ENCODE measurements around the gene NUDT7. TPM values are rescaled to one million over a fixed set of nuclear protein-coding genes. Genes with fewer than 3 reads are reported as not detected.

The NUDT7 gene
- total RNA-seq: 8.1 TPM in 2 replicates

DNA sequence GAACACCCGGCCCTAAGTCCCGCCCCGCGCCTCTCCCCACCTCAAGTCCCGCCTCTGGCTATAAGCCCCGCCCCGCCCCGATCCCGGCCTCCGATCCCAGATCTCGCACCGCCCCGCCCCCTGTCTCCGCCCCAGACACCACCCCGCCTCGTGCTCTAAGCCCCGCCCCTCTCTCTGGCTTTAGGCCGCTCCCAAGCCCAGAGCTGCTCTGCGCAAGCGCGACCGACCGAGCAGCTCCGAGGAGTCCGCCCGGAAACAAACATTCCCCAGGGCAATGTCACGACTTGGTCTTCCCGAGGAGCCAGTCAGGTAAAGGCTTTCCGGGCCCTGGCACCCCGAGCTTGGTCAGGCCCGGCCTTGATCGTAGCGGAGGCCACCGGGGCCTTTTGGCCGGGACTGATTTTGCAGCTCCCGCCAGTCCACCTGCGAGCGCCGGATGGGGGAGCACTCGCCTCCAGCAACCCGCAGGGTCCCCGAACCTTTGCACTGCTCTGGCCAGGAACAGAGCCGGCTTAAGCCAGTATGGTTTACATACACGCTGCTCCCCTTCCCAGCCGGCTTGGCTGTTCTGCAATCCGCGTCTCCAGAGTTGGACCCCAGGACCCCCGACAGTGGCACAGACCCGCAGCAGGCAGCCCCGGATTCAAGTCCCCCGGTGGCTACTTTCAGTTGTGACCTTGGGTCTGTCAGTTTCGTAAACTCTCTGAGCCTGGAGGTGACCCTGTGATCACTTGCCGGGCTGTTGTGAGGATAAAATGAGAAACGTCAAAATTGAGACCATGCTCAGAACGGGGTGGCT, at the start of gene NUDT7:
Gene NUDT7, plus strand, starts transcription at position 206 of the 799 bp plus-strand sequence. Its CDS starts 69 bp downstream, at position 275.
- Mint-ChIP-seq H3K27me3 (ENCODE audit: low read depth) (no peaks in the 10 kb centered on the region), H3K36me3 (ENCODE audit: low read depth) (peaks cover 11% of the 10 kb centered on the region), H3K4me3 (ENCODE audit: low read depth) (peak within 1 kb of the TSS; percentile 81), H3K4me1 (ENCODE audit: low read depth) (peaks cover 11% of the 10 kb centered on the region), H3K9me3 (peaks cover 8% of the 10 kb centered on the region), H3K27ac (peak within 1 kb of the TSS; percentile 71)
- peak; percentile 93 for DNase-seq (ENCODE audit: low spot score)
- intact Hi-C loops (cut with micrococcal nuclease): loop anchor here (1.0 kb wide), 2 partner anchors 377 to 531 kb away; partner anchors contain the start of genes MON1B and WWOX

DNA sequence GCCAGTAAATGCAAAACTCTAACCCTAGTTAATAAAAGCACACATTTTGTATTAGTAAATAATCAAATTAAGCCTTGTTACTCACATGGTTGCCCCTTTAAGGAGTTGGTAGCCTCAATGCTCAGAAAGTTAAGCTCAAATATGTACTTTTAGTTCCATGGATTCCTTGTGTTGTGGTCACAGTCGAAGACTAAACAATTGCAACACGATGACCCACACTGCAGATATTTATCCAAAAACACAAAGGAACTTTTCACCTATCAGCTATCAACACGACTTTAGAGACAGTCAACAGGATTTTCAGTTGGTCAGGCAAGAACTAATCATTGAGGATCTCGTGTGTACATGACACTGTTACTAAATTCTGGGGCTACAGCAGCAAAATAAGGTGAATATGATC, 47.4 kb upstream of the NUDT7 start:
- no peaks in the 10 kb centered on the region for H3K27me3 Mint-ChIP-seq (ENCODE audit: low read depth)
- H3K4me1 Mint-ChIP-seq (ENCODE audit: low read depth): no peaks in the 10 kb centered on the region
- H3K9me3 Mint-ChIP-seq: no peaks in the 10 kb centered on the region
- no peak overlapping the region for H3K27ac Mint-ChIP-seq
- no peaks in the 10 kb centered on the region for H3K36me3 Mint-ChIP-seq (ENCODE audit: low read depth)
- no peak for DNase-seq (ENCODE audit: low spot score)
- H3K4me3 Mint-ChIP-seq (ENCODE audit: low read depth): no peak overlapping the region
- intact Hi-C loops (cut with micrococcal nuclease): loop anchor here (1.0 kb wide), 2 partner anchors 296 to 328 kb away; no protein-coding TSS in a partner anchor

DNA sequence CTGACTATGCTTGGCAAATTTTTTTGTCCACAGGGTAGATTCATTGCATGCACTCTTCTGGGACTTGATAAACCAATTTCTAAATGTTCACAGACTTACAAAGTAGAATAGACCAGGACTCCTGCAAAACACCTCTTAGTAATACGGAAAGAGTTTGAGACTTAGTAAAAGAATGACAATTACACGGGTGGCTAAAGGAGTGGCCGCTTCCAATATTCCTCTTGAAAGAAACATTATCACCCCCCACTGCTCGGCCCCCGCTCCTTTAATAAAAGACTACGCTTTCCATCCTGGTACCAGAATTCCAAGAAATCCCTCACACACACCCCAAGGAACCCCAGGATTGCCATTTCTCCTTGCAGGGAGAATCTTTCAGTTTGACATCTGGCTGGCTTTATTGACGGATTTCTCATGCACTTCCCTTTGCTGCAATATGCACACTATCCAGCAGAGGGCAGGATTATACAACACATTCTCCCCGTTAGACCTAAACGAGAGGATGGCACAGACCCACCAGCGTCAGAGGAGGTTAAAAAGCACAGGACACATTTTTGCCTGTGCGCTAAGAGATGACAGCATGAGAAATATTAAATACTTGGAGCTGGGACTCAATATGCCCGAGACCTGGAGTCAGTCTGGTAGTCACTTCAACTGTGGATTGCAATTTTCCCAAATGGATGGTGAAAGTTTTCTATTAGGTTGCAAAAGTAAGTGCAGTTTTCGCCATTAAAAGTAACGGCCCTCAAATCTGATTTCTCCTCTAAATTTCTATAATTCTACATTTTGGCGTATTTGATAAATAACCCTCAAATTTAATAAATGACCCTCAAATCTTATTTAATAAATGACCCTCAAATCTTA, 46.6 kb upstream of the NUDT7 start:
- Mint-ChIP-seq H3K27ac (no peak overlapping the region), H3K4me1 (ENCODE audit: low read depth) (no peaks in the 10 kb centered on the region), H3K4me3 (ENCODE audit: low read depth) (no peak overlapping the region), H3K36me3 (ENCODE audit: low read depth) (no peaks in the 10 kb centered on the region), H3K9me3 (no peaks in the 10 kb centered on the region), H3K27me3 (ENCODE audit: low read depth) (no peaks in the 10 kb centered on the region)
- intact Hi-C loops (cut with micrococcal nuclease): loop anchor here (1.0 kb wide), 2 partner anchors 296 to 328 kb away; no protein-coding TSS in a partner anchor
- peak; percentile 30 for DNase-seq (ENCODE audit: low spot score)

DNA sequence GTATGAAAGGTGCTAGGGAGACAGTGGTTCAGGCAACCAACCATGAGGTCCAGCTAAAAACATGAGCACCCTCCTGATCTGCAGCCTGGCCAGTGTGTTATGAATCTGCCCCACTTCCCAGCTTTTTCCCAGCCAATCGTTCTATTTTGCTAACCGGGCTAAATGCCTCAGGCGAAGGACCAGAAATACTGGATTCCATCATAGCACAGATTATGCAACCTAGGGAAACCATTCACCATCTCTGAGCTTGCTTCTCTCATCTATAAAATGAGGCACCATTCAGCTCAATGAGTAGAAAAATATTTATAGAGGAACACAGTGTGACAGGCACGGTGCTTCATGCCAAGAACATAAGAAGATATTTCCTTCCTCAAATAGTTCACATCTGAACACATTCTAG, 45.2 kb upstream of the NUDT7 start:
- H3K27ac Mint-ChIP-seq: no peak overlapping the region

DNA sequence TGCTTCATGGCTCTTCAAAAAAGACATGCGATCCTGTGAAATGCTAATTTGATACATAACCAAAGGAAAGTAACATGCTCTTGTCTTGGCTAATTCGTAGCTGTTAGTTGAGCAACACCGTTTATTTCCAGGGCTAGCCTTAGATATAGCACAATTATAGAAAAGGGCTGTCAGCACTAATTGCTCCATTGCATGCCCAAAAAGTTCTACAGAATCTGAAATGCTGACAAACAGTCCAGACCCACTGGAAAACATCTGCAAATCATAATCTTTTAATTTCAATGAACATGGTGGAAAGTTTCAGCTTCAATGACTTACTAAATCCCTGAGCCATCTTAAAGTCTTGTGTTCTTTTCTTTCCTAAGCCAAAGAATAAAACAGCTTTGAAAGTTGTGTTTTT, 42.9 kb upstream of the NUDT7 start:
- DNase-seq (ENCODE audit: low spot score): no peak
- intact Hi-C loops (cut with micrococcal nuclease): no loop called here
- Mint-ChIP-seq H3K27me3 (ENCODE audit: low read depth) (peaks cover 5% of the 10 kb centered on the region), H3K9me3 (no peaks in the 10 kb centered on the region), H3K36me3 (ENCODE audit: low read depth) (no peaks in the 10 kb centered on the region), H3K4me3 (ENCODE audit: low read depth) (no peak overlapping the region), H3K4me1 (ENCODE audit: low read depth) (no peaks in the 10 kb centered on the region), H3K27ac (no peak overlapping the region)

More for the DNA sequence above, 45.2 kb upstream of the NUDT7 start:
- no peaks in the 10 kb centered on the region for H3K9me3 Mint-ChIP-seq
- H3K4me3 Mint-ChIP-seq (ENCODE audit: low read depth): no peak overlapping the region
- no peak for DNase-seq (ENCODE audit: low spot score)
- intact Hi-C loops (cut with micrococcal nuclease): no loop called here
- no peaks in the 10 kb centered on the region for H3K36me3 Mint-ChIP-seq (ENCODE audit: low read depth)
- H3K4me1 Mint-ChIP-seq (ENCODE audit: low read depth): no peaks in the 10 kb centered on the region
- H3K27me3 Mint-ChIP-seq (ENCODE audit: low read depth): no peaks in the 10 kb centered on the region

DNA sequence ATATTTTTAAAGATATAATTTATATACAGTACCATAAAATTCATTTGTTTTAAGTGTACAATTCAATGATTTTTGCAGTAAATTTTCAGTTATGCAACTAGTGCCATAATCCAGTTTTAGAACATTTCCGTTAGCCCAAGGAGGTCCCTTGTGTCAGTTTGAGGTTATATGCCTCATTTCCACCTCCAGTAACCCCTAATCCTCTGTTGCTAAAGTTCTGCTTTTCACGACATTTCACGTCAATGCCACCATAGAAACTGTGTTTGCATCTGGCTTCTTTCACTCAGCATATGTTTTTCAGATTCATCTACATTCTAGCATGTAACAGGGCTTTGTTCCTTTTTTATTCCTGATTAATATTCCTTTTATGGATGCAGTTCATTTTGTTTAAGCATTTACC, 42.4 kb upstream of the NUDT7 start:
- H3K27me3 Mint-ChIP-seq (ENCODE audit: low read depth): peaks cover 5% of the 10 kb centered on the region
- H3K9me3 Mint-ChIP-seq: no peaks in the 10 kb centered on the region
- H3K4me1 Mint-ChIP-seq (ENCODE audit: low read depth): no peaks in the 10 kb centered on the region
- H3K36me3 Mint-ChIP-seq (ENCODE audit: low read depth): no peaks in the 10 kb centered on the region
- intact Hi-C loops (cut with micrococcal nuclease): loop anchor here (5.0 kb wide), 1 partner anchor 107 kb away; the partner anchor contains the start of gene VAT1L
- no peak for DNase-seq (ENCODE audit: low spot score)
- H3K4me3 Mint-ChIP-seq (ENCODE audit: low read depth): no peak overlapping the region
- H3K27ac Mint-ChIP-seq: no peak overlapping the region

DNA sequence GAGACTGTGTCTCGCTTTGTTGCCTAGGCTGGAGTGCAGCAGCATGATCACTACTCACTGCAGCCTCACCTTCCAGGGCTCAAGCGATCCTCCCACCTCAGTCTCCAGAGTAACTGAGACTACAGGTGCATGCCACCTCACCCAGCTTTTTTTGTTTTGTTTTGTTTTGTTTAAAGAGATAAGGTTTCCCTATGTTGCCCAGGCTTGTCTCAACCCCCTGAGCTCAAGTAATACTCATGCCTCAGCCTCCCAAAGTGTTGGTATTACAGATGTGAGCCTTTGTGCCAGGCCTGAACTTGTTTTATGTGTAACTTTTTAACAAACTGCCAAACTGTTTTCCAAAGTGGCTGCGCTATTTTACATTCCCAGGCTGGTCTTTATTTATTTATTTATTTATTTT, 41.8 kb upstream of the NUDT7 start:
- DNase-seq (ENCODE audit: low spot score): no peak
- no peak overlapping the region for H3K27ac Mint-ChIP-seq
- no peak overlapping the region for H3K4me3 Mint-ChIP-seq (ENCODE audit: low read depth)
- intact Hi-C loops (cut with micrococcal nuclease): loop anchor here (5.0 kb wide), 1 partner anchor 107 kb away; the partner anchor contains the start of gene VAT1L
- H3K36me3 Mint-ChIP-seq (ENCODE audit: low read depth): no peaks in the 10 kb centered on the region
- H3K4me1 Mint-ChIP-seq (ENCODE audit: low read depth): no peaks in the 10 kb centered on the region
- peaks cover 5% of the 10 kb centered on the region for H3K27me3 Mint-ChIP-seq (ENCODE audit: low read depth)
- H3K9me3 Mint-ChIP-seq: no peaks in the 10 kb centered on the region

DNA sequence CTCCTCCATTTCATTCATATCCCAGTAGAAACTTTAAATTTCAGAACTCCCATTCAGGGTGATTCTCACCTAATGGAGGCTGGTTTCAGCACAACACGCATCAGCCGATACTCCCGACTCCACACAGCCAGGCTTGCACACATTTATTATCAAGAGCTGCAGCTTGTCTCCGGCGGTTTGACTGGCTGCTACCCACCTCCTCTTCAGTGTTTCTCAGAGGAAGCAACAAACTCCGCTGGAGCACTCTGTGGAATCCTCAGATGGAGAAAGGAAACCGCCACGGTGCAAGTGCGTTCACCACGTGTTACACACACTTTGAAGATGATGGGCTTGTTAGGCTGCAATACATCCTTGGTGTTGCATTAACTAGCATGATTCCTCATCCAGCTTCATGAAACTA, 39.7 kb upstream of the NUDT7 start:
- Mint-ChIP-seq H3K4me3 (ENCODE audit: low read depth) (no peak overlapping the region), H3K4me1 (ENCODE audit: low read depth) (no peaks in the 10 kb centered on the region), H3K27me3 (ENCODE audit: low read depth) (peaks cover 5% of the 10 kb centered on the region), H3K36me3 (ENCODE audit: low read depth) (no peaks in the 10 kb centered on the region), H3K27ac (no peak overlapping the region), H3K9me3 (no peaks in the 10 kb centered on the region)
- intact Hi-C loops (cut with micrococcal nuclease): loop anchor here (5.0 kb wide), 1 partner anchor 105 kb away; the partner anchor contains the start of gene VAT1L
- DNase-seq (ENCODE audit: low spot score): no peak

DNA sequence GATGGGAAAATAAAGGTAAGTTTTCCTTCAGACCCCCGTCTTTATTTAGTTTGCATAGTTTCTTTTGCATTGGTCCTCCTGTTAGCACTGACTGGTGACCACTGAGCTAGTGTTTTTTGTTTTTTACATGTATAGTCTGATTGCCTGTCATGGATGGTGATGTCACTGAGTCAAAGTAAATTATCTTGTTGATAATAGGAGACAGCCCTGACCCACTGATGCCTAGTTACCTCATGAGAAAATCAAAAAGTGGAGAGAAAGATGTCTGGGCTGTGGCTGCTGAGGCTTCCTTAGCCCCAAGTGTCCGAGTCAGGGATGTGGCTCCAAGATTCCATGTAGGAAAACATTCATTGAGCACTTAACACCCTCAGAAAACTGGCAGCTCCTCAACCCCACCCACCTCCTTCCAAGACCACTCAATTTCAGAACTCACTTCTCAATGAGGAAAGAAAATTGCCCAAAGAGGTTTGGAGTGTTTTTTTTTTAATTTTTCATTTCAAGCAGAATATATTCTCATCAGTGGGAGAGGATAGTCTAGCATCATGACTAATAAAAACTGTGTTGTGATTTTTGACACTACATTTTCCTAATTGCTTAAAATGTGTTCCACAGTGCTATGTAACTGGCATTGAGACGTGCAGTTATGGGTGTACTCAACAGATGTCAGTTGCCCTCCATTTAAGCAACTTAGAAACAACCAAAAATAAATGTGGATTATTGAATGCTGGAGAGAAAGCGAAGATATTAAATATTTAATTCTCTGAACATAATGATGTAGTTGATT, 38.7 kb upstream of the NUDT7 start:
- no peak for DNase-seq (ENCODE audit: low spot score)
- no peak overlapping the region for H3K4me3 Mint-ChIP-seq (ENCODE audit: low read depth)
- H3K36me3 Mint-ChIP-seq (ENCODE audit: low read depth): no peaks in the 10 kb centered on the region
- peaks cover 10% of the 10 kb centered on the region for H3K27me3 Mint-ChIP-seq (ENCODE audit: low read depth)
- H3K4me1 Mint-ChIP-seq (ENCODE audit: low read depth): no peaks in the 10 kb centered on the region
- intact Hi-C loops (cut with micrococcal nuclease): loop anchor here (5.0 kb wide), 1 partner anchor 104 kb away; the partner anchor contains the start of gene VAT1L
- H3K9me3 Mint-ChIP-seq: no peaks in the 10 kb centered on the region
- H3K27ac Mint-ChIP-seq: no peak overlapping the region

DNA sequence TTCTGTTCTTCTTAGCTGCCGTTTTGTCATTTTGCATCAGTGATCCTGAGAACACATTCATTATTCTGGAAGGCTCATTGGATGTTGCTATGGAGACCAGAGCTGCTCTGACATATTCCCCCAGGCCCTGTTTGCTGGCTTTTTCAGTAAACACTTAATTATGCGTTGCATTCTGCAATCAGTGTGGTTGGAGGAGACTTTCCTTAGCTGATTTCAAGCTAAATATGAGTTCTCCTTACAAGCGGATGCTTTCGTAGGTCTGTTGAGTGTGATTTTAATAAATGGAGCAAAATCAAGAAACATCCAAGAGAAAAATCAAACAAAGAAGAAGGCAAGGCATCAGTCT, 38.2 kb upstream of the NUDT7 start:
- Mint-ChIP-seq H3K36me3 (ENCODE audit: low read depth) (no peaks in the 10 kb centered on the region), H3K4me1 (ENCODE audit: low read depth) (no peaks in the 10 kb centered on the region), H3K9me3 (no peaks in the 10 kb centered on the region), H3K27ac (no peak overlapping the region), H3K4me3 (ENCODE audit: low read depth) (no peak overlapping the region), H3K27me3 (ENCODE audit: low read depth) (peaks cover 13% of the 10 kb centered on the region)
- intact Hi-C loops (cut with micrococcal nuclease): loop anchor here (5.0 kb wide), 1 partner anchor 103 kb away; the partner anchor contains the start of gene VAT1L
- no peak for DNase-seq (ENCODE audit: low spot score)

DNA sequence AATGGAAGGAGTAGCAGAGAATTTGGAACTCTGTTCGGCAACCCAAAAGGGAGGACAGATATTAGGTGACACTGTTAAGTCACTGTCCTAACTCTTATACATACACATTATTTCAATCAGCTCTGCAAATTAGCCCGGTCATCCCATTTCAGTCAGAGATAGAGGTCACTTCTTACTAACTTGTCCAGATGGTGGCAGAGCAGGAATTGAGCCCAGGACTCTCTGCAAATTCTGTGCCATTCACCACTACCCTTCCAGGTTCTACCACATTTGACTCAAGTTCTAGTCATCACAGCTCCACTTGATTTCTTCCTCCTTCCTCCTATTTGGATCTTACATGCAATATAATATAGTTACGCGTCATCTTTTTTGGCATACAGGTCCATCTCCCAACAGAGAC, 35.9 kb upstream of the NUDT7 start:
- no peaks in the 10 kb centered on the region for H3K4me1 Mint-ChIP-seq (ENCODE audit: low read depth)
- intact Hi-C loops (cut with micrococcal nuclease): no loop called here
- peaks cover 15% of the 10 kb centered on the region for H3K27me3 Mint-ChIP-seq (ENCODE audit: low read depth)
- no peak for DNase-seq (ENCODE audit: low spot score)
- no peak overlapping the region for H3K27ac Mint-ChIP-seq
- H3K4me3 Mint-ChIP-seq (ENCODE audit: low read depth): no peak overlapping the region
- H3K9me3 Mint-ChIP-seq: no peaks in the 10 kb centered on the region
- H3K36me3 Mint-ChIP-seq (ENCODE audit: low read depth): no peaks in the 10 kb centered on the region

DNA sequence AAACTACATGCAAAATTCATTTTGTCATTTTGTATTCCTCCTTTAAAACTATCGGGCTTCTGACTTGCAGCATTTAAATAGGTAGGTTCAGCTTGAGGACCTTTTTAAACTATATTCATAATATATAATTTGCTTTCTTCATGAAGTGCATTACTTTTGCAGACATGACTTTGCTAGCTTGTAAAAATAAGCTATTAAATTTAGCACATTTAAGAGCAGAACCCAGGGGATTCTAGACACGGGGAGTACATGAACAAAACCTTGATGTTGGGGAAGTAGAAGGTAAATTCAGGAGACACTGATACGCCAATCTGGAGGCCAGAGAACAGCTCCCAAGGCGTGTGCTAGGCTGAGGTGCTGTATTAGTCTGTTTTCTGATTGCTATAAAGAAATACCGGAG, 32.3 kb upstream of the NUDT7 start:
- H3K4me3 Mint-ChIP-seq (ENCODE audit: low read depth): no peak overlapping the region
- no peak for DNase-seq (ENCODE audit: low spot score)
- no peaks in the 10 kb centered on the region for H3K9me3 Mint-ChIP-seq
- intact Hi-C loops (cut with micrococcal nuclease): no loop called here
- no peaks in the 10 kb centered on the region for H3K4me1 Mint-ChIP-seq (ENCODE audit: low read depth)
- H3K36me3 Mint-ChIP-seq (ENCODE audit: low read depth): no peaks in the 10 kb centered on the region
- H3K27me3 Mint-ChIP-seq (ENCODE audit: low read depth): peaks cover 13% of the 10 kb centered on the region
- H3K27ac Mint-ChIP-seq: no peak overlapping the region

Data from activated T-helper 2 cell treated with anti-CD3 and anti-CD28 coated beads, Interferon-gamma antibody, Interleukin-2, Interleukin-4, amounts not matched to agents 10 μg/mL and 5 μg/mL and 100 μg/mL, durations not matched to agents 14 hours and 24 hours and 36 hours (primary cell).